HEK293T (cell line): Measurements from ENCODE around the gene PRSS1.
"Not testable (repeated sequence)": the region's sequence is repeated elsewhere in the genome, so short reads cannot be mapped to it uniquely, and the experiment has no call there.

Source experiments
- CTCF ChIA-PET: fragments of 350-600 bp; formaldehyde crosslinking; extraction: SDS; loops from one replicate; lab custom pipeline; 2021; ENCODE audit warnings: antibody characterized with exemption, inconsistent platforms; lab: Yijun Ruan, JAX
- POLR2A ChIA-PET: fragments of 350-600 bp; formaldehyde crosslinking; extraction: SDS; loops from one replicate; lab custom pipeline; 2020; ENCODE audit warnings: antibody characterized with exemption, inconsistent platforms; lab: Yijun Ruan, JAX
- DNase-seq: peaks from one replicate; pipeline ENCODE4 v3.0.0; 2012; ENCODE audit warnings: mixed read lengths; ENCODE audit errors: extremely low spot score
- ARNT ChIP-seq: fragments of 450-650 bp; IDR thresholded peaks from 2 replicates; pipeline ENCODE4 v1.6.1; 2017; ENCODE audit warnings: mild to moderate bottlenecking
- BHLHE40 ChIP-seq: fragments of 450-650 bp; IDR thresholded peaks from 2 replicates; pipeline ENCODE4 v1.6.1; 2016; ENCODE audit warnings: mild to moderate bottlenecking, moderate library complexity, borderline replicate concordance
- CTBP1 ChIP-seq: fragments of 450-650 bp; IDR thresholded peaks from 2 replicates; pipeline ENCODE4 v1.6.1; 2016; ENCODE audit warnings: borderline replicate concordance
- ELF4 ChIP-seq: fragments of 450-650 bp; IDR thresholded peaks from 2 replicates; pipeline ENCODE4 v1.6.1; 2017; ENCODE audit warnings: antibody characterized with exemption
- FOXA1 ChIP-seq: fragments of 450-650 bp; IDR thresholded peaks from 2 replicates; pipeline ENCODE4 v1.6.1; 2016; ENCODE audit warnings: mild to moderate bottlenecking
- FOXK2 ChIP-seq: fragments of 450-650 bp; IDR thresholded peaks from 2 replicates; pipeline ENCODE4 v1.6.1; 2016; ENCODE audit warnings: mild to moderate bottlenecking
- FOXM1 ChIP-seq: fragments of 450-650 bp; IDR thresholded peaks from 2 replicates; pipeline ENCODE4 v1.6.1; 2017; ENCODE audit warnings: mild to moderate bottlenecking, borderline replicate concordance
- HDGF ChIP-seq: fragments of 450-650 bp; IDR thresholded peaks from 2 replicates; pipeline ENCODE4 v1.6.1; 2017; ENCODE audit warnings: antibody characterized with exemption, borderline replicate concordance
- L3MBTL2 ChIP-seq: fragments of 450-650 bp; conservative IDR thresholded peaks from 2 replicates; pipeline ENCODE4 v1.6.1; 2016; ENCODE audit warnings: mild to moderate bottlenecking
- LEF1 ChIP-seq: fragments of 450-650 bp; IDR thresholded peaks from 2 replicates; pipeline ENCODE4 v1.6.1; 2017; ENCODE audit warnings: mild to moderate bottlenecking, borderline replicate concordance
- NFRKB ChIP-seq: fragments of 450-650 bp; IDR thresholded peaks from 2 replicates; pipeline ENCODE4 v1.6.1; 2016; ENCODE audit warnings: mild to moderate bottlenecking, moderate library complexity
- PKNOX1 ChIP-seq: fragments of 450-650 bp; IDR thresholded peaks from 2 replicates; pipeline ENCODE4 v1.6.1; 2016
- SP1 ChIP-seq: fragments of 450-650 bp; IDR thresholded peaks from 2 replicates; pipeline ENCODE4 v1.6.1; 2017
- SUZ12 ChIP-seq: fragments of 450-650 bp; IDR thresholded peaks from 2 replicates; pipeline ENCODE4 v1.6.1; 2016; ENCODE audit warnings: mild to moderate bottlenecking
- TARDBP ChIP-seq: fragments of 450-650 bp; IDR thresholded peaks from 2 replicates; pipeline ENCODE4 v1.6.1; 2016
- ZNF384 ChIP-seq: fragments of 450-650 bp; IDR thresholded peaks from 2 replicates; pipeline ENCODE4 v1.6.1; 2016

PRSS1 gene

GRCh38 chr7:142772051-142772450 lies 22.8 kb downstream of the PRSS1 start:
- no peak for TF ChIP-seq CTBP1
- ChIA-PET POLR2A (no interaction called here), CTCF (no interaction called here)
- DNase-seq, result no peak

GRCh38 chr7:142772673-142773072 lies 23.4 kb downstream of the PRSS1 start:
- CTCF ChIA-PET, result interaction anchor here (1.0 kb wide), 1 partner anchor 11 kb away, joined by 3 read pairs; no protein-coding TSS in a partner anchor
- POLR2A ChIA-PET, result no interaction called here
- DNase-seq, result no peak
- TF ChIP-seq ARNT, result no peak
- TF ChIP-seq CTBP1, result no peak
- TF ChIP-seq FOXK2, result no peak
- no peak for TF ChIP-seq HDGF
- no peak for TF ChIP-seq BHLHE40
- TF ChIP-seq NFRKB, result no peak
- no peak for TF ChIP-seq FOXA1
- TF ChIP-seq PKNOX1, result no peak
- no peak for TF ChIP-seq TARDBP
- TF ChIP-seq L3MBTL2, result no peak

- no peak for TF ChIP-seq FOXK2
- TF ChIP-seq SP1, result no peak
- TF ChIP-seq ELF4, result no peak
- TF ChIP-seq ZNF384, result no peak
- TF ChIP-seq NFRKB, result no peak
- no peak for TF ChIP-seq ARNT
- TF ChIP-seq L3MBTL2, result no peak
- TF ChIP-seq FOXA1, result no peak
- no peak for TF ChIP-seq PKNOX1
- no peak for TF ChIP-seq FOXM1
- no peak for TF ChIP-seq CTBP1
- no peak for TF ChIP-seq HDGF
- no peak for TF ChIP-seq SUZ12
- no peak for TF ChIP-seq TARDBP
- no peak for TF ChIP-seq LEF1
- TF ChIP-seq BHLHE40, result no peak
- ChIA-PET POLR2A (no interaction called here), CTCF (interaction anchor here (1.0 kb wide), 1 partner anchor 10 kb away, joined by 3 read pairs; no protein-coding TSS in a partner anchor)
- DNase-seq, result no peak
These were observed 24.0 kb downstream of the PRSS1 start for GRCh38 chr7:142773230-142773629.

- no peak for DNase-seq
- POLR2A ChIA-PET, result no interaction called here
- TF ChIP-seq SUZ12 (no peak), CTBP1 (no peak), HDGF (no peak), ZNF384 (no peak), FOXA1 (no peak), NFRKB (no peak), FOXM1 (no peak), L3MBTL2 (no peak), BHLHE40 (no peak), LEF1 (no peak), ELF4 (no peak), TARDBP (no peak), SP1 (no peak), PKNOX1 (no peak), FOXK2 (no peak), ARNT (no peak)
- CTCF ChIA-PET, result interaction anchor here (0.7 to 1.6 kb wide), 4 partner anchors 9 to 216 kb away, joined by 3 to 7 read pairs (median 3); no protein-coding TSS in a partner anchor
These were observed 24.9 kb downstream of the PRSS1 start for GRCh38 chr7:142773937-142774744.

GRCh38 chr7:142774826-142775225 lies 25.6 kb downstream of the PRSS1 start:
- CTCF ChIA-PET, result interaction anchor here (0.7 to 1.6 kb wide), 4 partner anchors 8 to 217 kb away, joined by 3 to 7 read pairs (median 3); no protein-coding TSS in a partner anchor
- POLR2A ChIA-PET, result no interaction called here
- TF ChIP-seq FOXA1 (no peak), CTBP1 (no peak), TARDBP (no peak), NFRKB (no peak), SUZ12 (no peak), FOXM1 (no peak)
- DNase-seq, result no peak

GRCh38 chr7:142775351-142776115 lies 26.3 kb downstream of the PRSS1 start:
- DNase-seq, POLR2A ChIA-PET: not testable (repeated sequence)
- CTCF ChIA-PET, result interaction anchor here (1.5 to 1.6 kb wide), 2 partner anchors 8 to 218 kb away, joined by 3 to 7 read pairs; no protein-coding TSS in a partner anchor
